CD1c-positive myeloid dendritic cell (primary cell): ENCODE data around the gene PHOX2A.

Experiments
- DNase-seq: peaks from one replicate; pipeline ENCODE4 v3.0.0-alpha.2; 2016; ENCODE audit errors: extremely low spot score

Gene PHOX2A

DNA sequence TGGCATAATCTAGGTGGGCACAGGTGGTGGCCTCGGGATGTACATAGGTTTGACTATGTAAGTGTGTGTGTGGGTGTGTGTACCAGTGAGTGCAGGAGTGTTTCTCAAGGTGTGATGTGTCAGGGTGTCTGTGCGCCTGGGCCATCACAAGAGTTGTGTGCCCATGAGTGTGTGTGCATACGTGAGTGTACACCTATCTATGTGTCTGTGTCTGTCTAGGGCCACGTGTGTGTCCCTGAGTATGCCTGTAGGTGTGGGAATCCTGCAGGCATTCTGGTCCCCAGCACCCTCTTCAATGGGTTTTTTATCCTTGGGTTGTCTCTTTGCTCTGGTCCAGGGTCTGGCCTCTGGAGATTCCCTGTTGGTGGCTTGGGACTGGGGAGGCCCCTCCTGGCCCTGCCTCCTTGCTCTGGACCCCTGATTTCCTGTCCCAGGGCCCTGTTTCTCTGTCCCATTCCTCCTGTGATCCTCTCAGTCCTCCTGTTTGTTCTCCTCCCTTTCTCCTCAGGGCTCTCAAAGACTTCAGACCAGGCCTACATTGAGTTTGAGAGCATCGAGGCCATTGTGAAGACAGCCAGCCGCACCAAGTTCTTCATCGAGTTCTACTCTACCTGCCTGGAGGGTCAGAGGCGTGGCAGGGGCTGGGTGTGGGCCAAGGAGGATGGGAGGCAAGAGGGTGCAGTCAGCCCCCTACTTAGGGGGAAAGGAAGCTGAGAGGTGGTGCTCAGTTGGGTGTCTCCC is 10.0 kb downstream of the PHOX2A start:
- no peak for DNase-seq

GRCh38 chr11:72233056-72233772 is 10.8 kb downstream of the PHOX2A start:
- DNase-seq: no peak

DNA sequence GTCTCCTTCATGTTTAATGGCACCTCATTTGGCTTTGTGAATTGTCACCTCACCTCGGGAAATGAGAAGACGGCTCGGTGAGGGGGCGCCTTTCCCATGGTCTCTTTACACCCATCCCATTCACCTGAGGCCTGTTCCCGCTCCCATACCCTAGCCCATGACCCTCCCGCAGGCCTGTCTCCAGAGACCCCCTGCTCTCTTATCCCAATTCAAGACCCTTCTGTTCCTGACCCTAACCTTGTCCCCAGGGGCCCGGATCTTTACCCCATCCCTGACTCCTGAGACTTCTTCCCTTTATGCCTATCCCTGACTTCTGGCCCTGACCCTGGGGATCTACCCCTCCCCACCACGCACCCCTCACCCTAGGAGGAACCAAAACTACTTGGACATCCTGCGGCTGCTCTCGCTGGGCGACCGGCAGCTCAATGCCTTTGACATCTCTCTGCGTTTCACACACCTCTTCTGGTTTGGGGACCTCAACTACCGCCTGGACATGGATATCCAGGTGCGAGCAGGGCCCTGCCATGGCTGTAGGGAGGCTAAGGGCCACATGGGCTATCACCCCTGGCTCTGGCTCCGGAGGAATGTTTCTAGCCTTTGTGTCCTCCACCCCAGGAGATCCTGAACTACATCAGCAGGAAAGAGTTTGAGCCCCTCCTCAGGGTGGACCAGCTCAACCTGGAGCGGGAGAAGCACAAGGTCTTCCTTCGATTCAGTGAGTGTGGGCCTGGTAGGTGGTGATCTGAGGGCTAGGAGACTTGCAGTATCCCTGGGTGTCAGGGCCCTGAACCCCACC is 11.5 kb downstream of the PHOX2A start:
- DNase-seq: no peak

GRCh38 chr11:72231396-72232259 is 12.3 kb downstream of the PHOX2A start:
- DNase-seq: no peak

DNA sequence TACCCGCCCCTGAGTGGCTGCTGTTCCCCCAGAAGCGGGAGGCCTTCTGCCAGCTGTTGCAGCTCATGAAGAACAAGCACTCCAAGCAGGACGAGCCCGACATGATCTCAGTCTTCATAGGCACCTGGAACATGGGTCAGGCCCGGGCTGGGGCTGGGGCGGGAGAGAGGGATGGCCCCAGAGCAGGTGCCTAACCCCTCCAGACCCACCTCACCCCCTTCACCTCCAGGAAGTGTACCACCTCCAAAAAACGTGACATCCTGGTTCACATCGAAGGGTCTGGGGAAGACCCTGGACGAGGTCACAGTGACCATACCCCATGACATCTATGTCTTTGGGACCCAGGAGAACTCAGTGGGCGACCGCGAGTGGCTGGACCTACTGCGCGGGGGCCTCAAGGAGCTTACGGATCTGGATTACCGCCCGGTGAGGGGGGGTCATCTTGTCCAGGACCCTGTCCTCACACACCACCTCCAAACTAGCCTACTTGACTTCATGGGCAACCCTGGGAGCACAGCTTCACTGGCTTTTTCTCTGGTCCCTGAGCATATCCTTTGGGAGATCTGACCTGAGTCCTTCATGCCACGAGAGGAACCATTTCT is 13.1 kb downstream of the PHOX2A start:
- DNase-seq: no peak

- DNase-seq: no peak
Observed at GRCh38 chr11:72229925-72230763, 13.8 kb downstream of the PHOX2A start.

GRCh38 chr11:72229336-72229924 is 14.5 kb downstream of the PHOX2A start:
- DNase-seq: no peak

DNA sequence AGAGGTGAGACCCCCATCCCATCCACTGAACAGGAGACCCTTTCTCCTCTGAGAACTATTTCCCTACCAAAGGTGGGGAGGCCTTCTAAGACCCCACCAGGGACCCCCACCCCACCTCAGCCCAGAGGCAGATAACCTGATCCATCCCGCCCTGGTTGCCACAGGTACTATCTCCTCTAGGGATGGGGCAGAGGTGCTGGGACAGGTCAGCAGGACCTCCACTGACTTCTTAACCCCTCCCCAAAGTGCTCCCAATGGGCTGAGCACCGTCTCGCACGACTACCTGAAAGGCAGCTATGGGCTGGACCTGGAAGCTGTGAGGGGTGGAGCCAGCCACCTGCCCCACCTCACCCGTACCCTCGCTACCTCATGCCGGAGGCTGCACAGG is 15.1 kb downstream of the PHOX2A start:
- no peak for DNase-seq

DNA sequence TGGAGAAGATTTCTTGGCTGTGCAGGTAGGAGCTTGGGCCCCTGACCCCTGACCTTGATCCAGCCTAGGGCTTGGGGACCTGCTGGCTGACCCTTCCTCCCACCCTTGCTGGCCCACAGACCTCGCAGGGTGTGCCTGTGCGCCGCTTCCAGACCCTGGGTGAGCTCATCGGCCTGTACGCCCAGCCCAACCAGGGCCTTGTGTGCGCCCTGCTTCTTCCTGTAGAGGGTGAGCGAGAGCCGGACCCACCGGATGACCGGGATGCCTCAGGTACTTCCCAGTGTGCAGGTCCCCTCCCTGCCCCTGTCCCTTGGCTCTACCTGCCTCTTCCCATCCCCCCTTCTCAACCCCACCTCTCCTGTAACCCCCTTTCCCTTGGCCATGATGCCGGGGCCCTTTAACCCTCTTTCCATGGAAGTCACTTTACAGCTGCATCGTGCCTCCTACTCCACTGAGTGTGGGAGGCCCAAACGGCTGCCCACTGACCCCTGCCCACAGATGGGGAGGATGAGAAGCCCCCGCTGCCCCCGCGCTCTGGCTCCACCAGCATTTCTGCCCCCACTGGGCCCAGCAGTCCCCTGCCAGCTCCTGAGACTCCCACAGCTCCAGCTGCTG is 15.6 kb downstream of the PHOX2A start:
- DNase-seq: no peak

DNA sequence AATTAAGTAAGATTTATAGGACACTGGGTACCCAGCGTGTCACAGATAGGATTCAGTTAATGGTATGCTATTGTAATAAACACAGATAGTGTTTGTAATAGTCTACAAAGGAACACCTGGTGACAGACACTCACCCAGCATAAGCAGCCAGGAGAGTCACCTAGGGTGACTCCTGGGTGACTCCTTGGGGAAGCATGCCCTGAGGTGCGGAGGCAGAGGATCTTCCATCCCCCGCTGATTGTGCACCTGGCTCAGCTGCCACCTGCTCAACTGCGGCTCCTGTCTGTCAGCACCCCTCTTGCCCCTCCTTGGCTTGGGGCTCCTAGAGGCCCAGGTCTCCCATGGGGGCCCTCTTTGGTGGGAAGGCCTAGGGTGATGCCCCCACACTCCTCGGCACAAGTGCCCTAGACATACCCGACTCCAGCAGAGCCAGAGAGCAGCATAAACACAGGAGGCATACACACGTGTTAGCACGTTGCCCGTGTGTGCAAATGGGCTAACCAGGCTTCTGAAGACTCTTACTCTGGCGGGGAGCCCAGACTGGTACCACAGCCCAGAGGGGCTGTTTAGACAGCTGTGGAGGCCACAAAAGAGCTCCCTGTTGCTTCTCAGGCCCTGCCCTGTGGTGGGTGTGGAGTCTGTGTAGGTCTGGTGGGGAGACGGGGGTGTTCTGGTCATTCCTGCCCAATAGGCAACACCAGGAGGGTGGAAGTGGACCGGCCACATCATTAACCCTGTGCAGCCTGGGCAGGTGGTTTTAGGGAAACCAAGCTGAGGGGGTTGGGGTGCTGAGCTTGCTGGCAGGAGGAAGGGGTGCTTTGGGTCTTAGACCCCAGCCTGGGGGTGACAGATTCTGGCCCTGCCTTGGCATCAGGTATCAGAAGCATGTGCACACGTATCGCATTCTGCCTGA is 16.4 kb downstream of the PHOX2A start:
- no peak for DNase-seq

GRCh38 chr11:72226701-72227100 is 17.3 kb downstream of the PHOX2A start:
- DNase-seq: no peak

- DNase-seq: no peak
Observed at GRCh38 chr11:72225411-72225951, 18.5 kb downstream of the PHOX2A start.

- peak; percentile 36 for DNase-seq
Observed at GRCh38 chr11:72224564-72225410, 19.2 kb downstream of the PHOX2A start, which contains the start of gene INPPL1. TSS of gene INPPL1 (plus strand) at chr11:72224767. CDS start at chr11:72224985, 218 bp downstream.

GRCh38 chr11:72223615-72224563 is 20.1 kb downstream of the PHOX2A start:
- DNase-seq: no peak

GRCh38 chr11:72222907-72223614 is 20.9 kb downstream of the PHOX2A start:
- DNase-seq: peak; percentile 95
